ENCODE measurements around the gene VWCE. TPM values are rescaled to one million over a fixed set of nuclear protein-coding genes. Genes with fewer than 3 reads are reported as not detected.
A peak's percentile ranks its signal among the peaks of the same experiment; 100 is the strongest.

Gene VWCE
- total and polyA plus RNA-seq, 9 of the 15 experiments (the other 6 are each of a cell fraction or from before 2014, with no cell fraction given): 0.06 to 1.6 (median 0.63) TPM; not detected in 1

- TF ChIP-seq PREB (CRISPR knock-in tag; IDR thresholded peaks at IDR 0.05) (no peak), LCOR (CRISPR knock-in tag; IDR thresholded peaks at IDR 0.05) (no peak), MLLT1 (IDR thresholded peaks at IDR 0.05) (0 out of 4 replicates have a peak, but pooled peaks of 1 of the 2 experiments have one; percentile 32), JUND (IDR thresholded peaks at IDR 0.05; ENCODE audit: borderline replicate concordance, low read depth, low read length) (peak; percentile 90), JUND (tag; IDR thresholded peaks at IDR 0.05; ENCODE audit: borderline replicate concordance, low read depth, low read length) (peak; percentile 74; the same call in 2 of the 3 replicates), ZNF717 (CRISPR knock-in tag; IDR thresholded peaks at IDR 0.05) (no peak), KDM5B (IDR thresholded peaks at IDR 0.05; ENCODE audit: insufficient replicate concordance, low read depth, low read length) (no peak), RBBP5 (IDR thresholded peaks at IDR 0.05; ENCODE audit: borderline replicate concordance, insufficient read depth, low read length, poor library complexity, severe bottlenecking) (no peak), EP400 (IDR thresholded peaks at IDR 0.05) (peak; percentile 48; the same call in 1 of the 2 replicates), RCOR1 (IDR thresholded peaks at IDR 0.05; ENCODE audit: borderline replicate concordance in 1 of 2, low read depth in 2 of 2, low read length in 2 of 2) (peak in 1 of 2 experiments; percentile 43; a peak in 1 of 4 replicates), FOXP1 (CRISPR knock-in tag; IDR thresholded peaks at IDR 0.05) (no peak), FOXM1 (IDR thresholded peaks at IDR 0.05; ENCODE audit: low read depth) (peak; percentile 67), FOXM1 (CRISPR knock-in tag; IDR thresholded peaks at IDR 0.05; ENCODE audit: low read depth) (no peak), CBFA2T3 (IDR thresholded peaks at IDR 0.05) (peak; percentile 59), NFATC3 (IDR thresholded peaks at IDR 0.05) (no peak), ZBTB43 (CRISPR knock-in tag; IDR thresholded peaks at IDR 0.05) (no peak), USF1 (CRISPR knock-in tag; IDR thresholded peaks at IDR 0.05) (peak; percentile 43; the same call in 1 of the 2 replicates), ZNF830 (CRISPR knock-in tag; IDR thresholded peaks at IDR 0.05) (no peak), ZBTB7A (IDR thresholded peaks at IDR 0.05; ENCODE audit: borderline replicate concordance, control insufficient read depth, low read depth, low read length) (no peak), ARID1B (IDR thresholded peaks at IDR 0.05) (peak; percentile 44)
- TF ChIP-seq, protein P1, sequence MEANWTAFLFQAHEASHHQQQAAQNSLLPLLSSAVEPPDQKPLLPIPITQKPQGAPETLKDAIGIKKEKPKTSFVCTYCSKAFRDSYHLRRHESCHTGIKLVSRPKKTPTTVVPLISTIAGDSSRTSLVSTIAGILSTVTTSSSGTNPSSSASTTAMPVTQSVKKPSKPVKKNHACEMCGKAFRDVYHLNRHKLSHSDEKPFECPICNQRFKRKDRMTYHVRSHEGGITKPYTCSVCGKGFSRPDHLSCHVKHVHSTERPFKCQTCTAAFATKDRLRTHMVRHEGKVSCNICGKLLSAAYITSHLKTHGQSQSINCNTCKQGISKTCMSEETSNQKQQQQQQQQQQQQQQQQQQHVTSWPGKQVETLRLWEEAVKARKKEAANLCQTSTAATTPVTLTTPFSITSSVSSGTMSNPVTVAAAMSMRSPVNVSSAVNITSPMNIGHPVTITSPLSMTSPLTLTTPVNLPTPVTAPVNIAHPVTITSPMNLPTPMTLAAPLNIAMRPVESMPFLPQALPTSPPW (CRISPR knock-in tag; IDR thresholded peaks at IDR 0.05): no peak
Measured at GRCh38 chr11:61334434-61335354, 39.6 kb upstream of the VWCE start (continued).
